ENCODE data around the gene TPK1. TPM values are rescaled to one million over a fixed set of nuclear protein-coding genes. Genes with fewer than 3 reads are reported as not detected.

TPK1 gene
- total RNA-seq, 3 donors from 2014 or later (not counting 1 experiment from before 2014, with no cell fraction given) = 20.9 to 28.6 (median 25.3) TPM

GRCh38 chr7:144747936-144748335 is 87.9 kb downstream of the TPK1 start:
- Histone ChIP-seq H3K27ac (ENCODE audit: low read length) (no peak overlapping the region), H3K27me3 (ENCODE audit: control insufficient read depth, insufficient read depth, low read length) (no peaks in the 10 kb centered on the region), H3K4me1 (ENCODE audit: control insufficient read depth, insufficient read depth, low read length) (no peaks in the 10 kb centered on the region), H3K36me3 (ENCODE audit: control insufficient read depth, insufficient read depth, low read length) (no peaks in the 10 kb centered on the region), H3K4me3 (ENCODE audit: low read length) (no peak overlapping the region), H3K9me3 (ENCODE audit: control insufficient read depth, insufficient read depth, low read length) (no peaks in the 10 kb centered on the region)
- intact Hi-C loops (cut with micrococcal nuclease) = no loop called here
- no peak overlapping the region for H3K27ac Mint-ChIP-seq
- no peak for TF ChIP-seq CTCF (IDR thresholded peaks at IDR 0.05)
- H3K36me3 Mint-ChIP-seq = peaks cover 3% of the 10 kb centered on the region
- ATAC-seq (no peak), DNase-seq (no peak)
- no peaks in the 10 kb centered on the region for H3K4me1 Mint-ChIP-seq
- no peak overlapping the region for H3K4me3 Mint-ChIP-seq
- no peaks in the 10 kb centered on the region for H3K27me3 Mint-ChIP-seq (ENCODE audit: low read depth in 2 of 2)
- WGBS (ENCODE audit: insufficient coverage) = 88% methylated on average over 2 of the region's 2 CpGs
- peaks cover 1 to 3% of the 10 kb centered on the region in 2 donors for H3K9me3 Mint-ChIP-seq

GRCh38 chr7:144738708-144739314 is 97.0 kb downstream of the TPK1 start:
- peak in 1 of 2 donors; percentile 66 for DNase-seq
- Mint-ChIP-seq H3K27me3 (ENCODE audit: low read depth in 2 of 2) (peaks cover 0 to 2% of the 10 kb centered on the region in 2 donors), H3K9me3 (no peaks in the 10 kb centered on the region), H3K27ac (no peak overlapping the region), H3K4me3 (no peak overlapping the region), H3K4me1 (peaks cover 5% of the 10 kb centered on the region in 2 donors), H3K36me3 (no peaks in the 10 kb centered on the region)
- Histone ChIP-seq H3K27me3 (ENCODE audit: control insufficient read depth, insufficient read depth, low read length) (no peaks in the 10 kb centered on the region), H3K4me3 (ENCODE audit: low read length) (no peak overlapping the region), H3K36me3 (ENCODE audit: control insufficient read depth, insufficient read depth, low read length) (no peaks in the 10 kb centered on the region), H3K9me3 (ENCODE audit: control insufficient read depth, insufficient read depth, low read length) (no peaks in the 10 kb centered on the region), H3K27ac (ENCODE audit: low read length) (no peak overlapping the region), H3K4me1 (ENCODE audit: control insufficient read depth, insufficient read depth, low read length) (no peaks in the 10 kb centered on the region)
- peak in 2 of 3 donors; percentile 43 to 76 for ATAC-seq
- intact Hi-C loops (cut with micrococcal nuclease) = no loop called here
- TF ChIP-seq CTCF (IDR thresholded peaks at IDR 0.05) = peak; percentile 77
- 66% methylated on average over 4 of the region's 5 CpGs for WGBS (ENCODE audit: insufficient coverage)

GRCh38 chr7:144738146-144738545 is 97.7 kb downstream of the TPK1 start:
- Mint-ChIP-seq H3K9me3 (no peaks in the 10 kb centered on the region), H3K4me1 (peaks cover 5% of the 10 kb centered on the region in 2 donors), H3K36me3 (no peaks in the 10 kb centered on the region), H3K27me3 (ENCODE audit: low read depth in 2 of 2) (peaks cover 0 to 2% of the 10 kb centered on the region in 2 donors), H3K4me3 (no peak overlapping the region), H3K27ac (no peak overlapping the region)
- Histone ChIP-seq H3K27me3 (ENCODE audit: control insufficient read depth, insufficient read depth, low read length) (no peaks in the 10 kb centered on the region), H3K9me3 (ENCODE audit: control insufficient read depth, insufficient read depth, low read length) (no peaks in the 10 kb centered on the region), H3K27ac (ENCODE audit: low read length) (no peak overlapping the region), H3K36me3 (ENCODE audit: control insufficient read depth, insufficient read depth, low read length) (no peaks in the 10 kb centered on the region), H3K4me3 (ENCODE audit: low read length) (no peak overlapping the region), H3K4me1 (ENCODE audit: control insufficient read depth, insufficient read depth, low read length) (no peaks in the 10 kb centered on the region)
- DNase-seq (no peak), ATAC-seq (no peak)
- no peak for TF ChIP-seq CTCF (IDR thresholded peaks at IDR 0.05)
- no CpG with 5 or more reads among the region's 3 CpGs for WGBS (ENCODE audit: insufficient coverage)
- intact Hi-C loops (cut with micrococcal nuclease) = no loop called here
